Activated naive CD4-positive, alpha-beta T cell treated with anti-CD3 and anti-CD28 coated beads for 36 hours (primary cell): ENCODE data around the gene ANKH. TPM values are rescaled to one million over a fixed set of nuclear protein-coding genes. Genes with fewer than 3 reads are reported as not detected.

Source experiments
- CTCF ChIA-PET: fragments of 350-600 bp; sonication (Branson Sonifier 250); formaldehyde crosslinking; loops from one replicate; lab custom pipeline; 2021; ENCODE audit warnings: antibody characterized with exemption; lab: Charles Lee
- DNase-seq: peaks from one replicate; pipeline ENCODE4 v3.0.0-alpha.2; 2020
- H3K27ac Mint-ChIP-seq: one replicate; pipeline ENCODE4 v1.8.0; 2021; ENCODE audit warnings: mild to moderate bottlenecking, mixed read lengths
- H3K27me3 Mint-ChIP-seq: one replicate; pipeline ENCODE4 v1.8.0; 2021; ENCODE audit warnings: low read depth, mixed read lengths
- H3K36me3 Mint-ChIP-seq: one replicate; pipeline ENCODE4 v1.8.0; 2021; ENCODE audit warnings: low read depth, mixed read lengths
- H3K4me1 Mint-ChIP-seq: one replicate; pipeline ENCODE4 v1.8.0; 2021; ENCODE audit warnings: low read depth, mixed read lengths
- H3K4me3 Mint-ChIP-seq: one replicate; pipeline ENCODE4 v1.8.0; 2021; ENCODE audit warnings: mild to moderate bottlenecking, moderate library complexity, mixed read lengths
- H3K9me3 Mint-ChIP-seq: one replicate; pipeline ENCODE4 v1.8.0; 2021; ENCODE audit warnings: mixed read lengths
- intact Hi-C: fragments of 100-400 bp; cut with micrococcal nuclease; formaldehyde crosslinking; loops from one replicate; pipeline ENCODE4 v1.15.1; 2023
- total RNA-seq, 2 experiments: library from RNA; stranded (reverse); gene quantifications; one replicate each; pipeline ENCODE4 v1.2.3, GENCODE V29; 2021

Gene ANKH
- total RNA-seq, 2 experiments from 2014 or later = 92.0 to 93.5 TPM

- H3K4me3 Mint-ChIP-seq = no peak overlapping the region
- peaks cover 12% of the 10 kb centered on the region for H3K36me3 Mint-ChIP-seq
- no peaks in the 10 kb centered on the region for H3K9me3 Mint-ChIP-seq
- intact Hi-C loops = no loop called here
- no peak overlapping the region for H3K27ac Mint-ChIP-seq
- H3K27me3 Mint-ChIP-seq = no peaks in the 10 kb centered on the region
- peaks cover 47% of the 10 kb centered on the region for H3K4me1 Mint-ChIP-seq
- DNase-seq = no peak
- CTCF ChIA-PET = interaction anchor here (0.6 kb wide), 1 partner anchor 79 kb away, joined by 3 read pairs; no protein-coding TSS in a partner anchor
These were observed 80.7 kb downstream of the ANKH start for GRCh38 chr5:14790911-14791310.

- no peak overlapping the region for H3K27ac Mint-ChIP-seq
- H3K36me3 Mint-ChIP-seq = peaks cover 14% of the 10 kb centered on the region
- no peak for DNase-seq
- H3K4me1 Mint-ChIP-seq = peaks cover 49% of the 10 kb centered on the region
- CTCF ChIA-PET = no interaction called here
- intact Hi-C loops = no loop called here
- H3K4me3 Mint-ChIP-seq = no peak overlapping the region
- no peaks in the 10 kb centered on the region for H3K9me3 Mint-ChIP-seq
- no peaks in the 10 kb centered on the region for H3K27me3 Mint-ChIP-seq
These were observed 81.4 kb downstream of the ANKH start for GRCh38 chr5:14790220-14790619.

- Mint-ChIP-seq H3K9me3 (no peaks in the 10 kb centered on the region), H3K27ac (no peak overlapping the region)
These were observed 83.6 kb downstream of the ANKH start for GRCh38 chr5:14787801-14788579.

GRCh38 chr5:14783691-14784090 is 87.9 kb downstream of the ANKH start:
- H3K9me3 Mint-ChIP-seq = no peaks in the 10 kb centered on the region
- CTCF ChIA-PET = no interaction called here
- peaks cover 24% of the 10 kb centered on the region for H3K36me3 Mint-ChIP-seq
- intact Hi-C loops = no loop called here
- H3K4me3 Mint-ChIP-seq = no peak overlapping the region
- H3K4me1 Mint-ChIP-seq = peaks cover 43% of the 10 kb centered on the region
- no peak overlapping the region for H3K27ac Mint-ChIP-seq
- no peaks in the 10 kb centered on the region for H3K27me3 Mint-ChIP-seq
- no peak for DNase-seq

More at GRCh38 chr5:14787801-14788579, 83.6 kb downstream of the ANKH start:
- H3K36me3 Mint-ChIP-seq = peaks cover 16% of the 10 kb centered on the region
- CTCF ChIA-PET = no interaction called here
- H3K4me3 Mint-ChIP-seq = no peak overlapping the region
- no peak for DNase-seq
- H3K4me1 Mint-ChIP-seq = peaks cover 56% of the 10 kb centered on the region
- intact Hi-C loops = no loop called here
- no peaks in the 10 kb centered on the region for H3K27me3 Mint-ChIP-seq

GRCh38 chr5:14782591-14782990 is 89.0 kb downstream of the ANKH start:
- no peak overlapping the region for H3K4me3 Mint-ChIP-seq
- H3K27ac Mint-ChIP-seq = no peak overlapping the region
- H3K4me1 Mint-ChIP-seq = peaks cover 44% of the 10 kb centered on the region
- intact Hi-C loops = no loop called here
- peaks cover 23% of the 10 kb centered on the region for H3K36me3 Mint-ChIP-seq
- CTCF ChIA-PET = no interaction called here
- H3K9me3 Mint-ChIP-seq = no peaks in the 10 kb centered on the region
- H3K27me3 Mint-ChIP-seq = no peaks in the 10 kb centered on the region
- no peak for DNase-seq

- no peak overlapping the region for H3K27ac Mint-ChIP-seq
- no peak overlapping the region for H3K4me3 Mint-ChIP-seq
- CTCF ChIA-PET = interaction anchor here (0.5 to 0.8 kb wide), 2 partner anchors 32 to 221 kb away, joined by 3 read pairs; no protein-coding TSS in a partner anchor
- H3K27me3 Mint-ChIP-seq = no peaks in the 10 kb centered on the region
- H3K36me3 Mint-ChIP-seq = peaks cover 25% of the 10 kb centered on the region
- DNase-seq = no peak
- intact Hi-C loops = no loop called here
- peaks cover 43% of the 10 kb centered on the region for H3K4me1 Mint-ChIP-seq
- no peaks in the 10 kb centered on the region for H3K9me3 Mint-ChIP-seq
These were observed 90.5 kb downstream of the ANKH start for GRCh38 chr5:14781106-14781505.

GRCh38 chr5:14779975-14780374 is 91.6 kb downstream of the ANKH start:
- H3K4me3 Mint-ChIP-seq = no peak overlapping the region
- CTCF ChIA-PET = interaction anchor here (0.7 kb wide), 1 partner anchor 34 kb away, joined by 4 read pairs; no protein-coding TSS in a partner anchor
- intact Hi-C loops = no loop called here
- H3K27ac Mint-ChIP-seq = no peak overlapping the region
- H3K36me3 Mint-ChIP-seq = peaks cover 26% of the 10 kb centered on the region
- H3K9me3 Mint-ChIP-seq = no peaks in the 10 kb centered on the region
- no peaks in the 10 kb centered on the region for H3K27me3 Mint-ChIP-seq
- peaks cover 38% of the 10 kb centered on the region for H3K4me1 Mint-ChIP-seq
- DNase-seq = no peak

GRCh38 chr5:14778792-14779070 is 92.8 kb downstream of the ANKH start:
- no peak for DNase-seq
- Mint-ChIP-seq H3K27me3 (no peaks in the 10 kb centered on the region), H3K36me3 (peaks cover 25% of the 10 kb centered on the region), H3K4me3 (no peak overlapping the region), H3K9me3 (no peaks in the 10 kb centered on the region), H3K4me1 (peaks cover 29% of the 10 kb centered on the region), H3K27ac (no peak overlapping the region)
- CTCF ChIA-PET = no interaction called here
- intact Hi-C loops = no loop called here

GRCh38 chr5:14777932-14778791 is 93.4 kb downstream of the ANKH start:
- H3K9me3 Mint-ChIP-seq = no peaks in the 10 kb centered on the region
- no peak overlapping the region for H3K27ac Mint-ChIP-seq
- H3K36me3 Mint-ChIP-seq = peaks cover 25% of the 10 kb centered on the region
- no peaks in the 10 kb centered on the region for H3K27me3 Mint-ChIP-seq
- peaks cover 24% of the 10 kb centered on the region for H3K4me1 Mint-ChIP-seq
- intact Hi-C loops = no loop called here
- DNase-seq = no peak
- no peak overlapping the region for H3K4me3 Mint-ChIP-seq
- CTCF ChIA-PET = no interaction called here

- DNase-seq = no peak
- Mint-ChIP-seq H3K27me3 (no peaks in the 10 kb centered on the region), H3K36me3 (peaks cover 27% of the 10 kb centered on the region), H3K27ac (no peak overlapping the region), H3K4me1 (peaks cover 21% of the 10 kb centered on the region), H3K9me3 (no peaks in the 10 kb centered on the region), H3K4me3 (no peak overlapping the region)
- CTCF ChIA-PET = no interaction called here
- intact Hi-C loops = no loop called here
These were observed 94.4 kb downstream of the ANKH start for GRCh38 chr5:14777187-14777586.

GRCh38 chr5:14776602-14777001 is 95.0 kb downstream of the ANKH start:
- H3K27me3 Mint-ChIP-seq = no peaks in the 10 kb centered on the region
- H3K4me1 Mint-ChIP-seq = peaks cover 16% of the 10 kb centered on the region
- intact Hi-C loops = no loop called here
- no peak overlapping the region for H3K27ac Mint-ChIP-seq
- CTCF ChIA-PET = no interaction called here
- no peak overlapping the region for H3K4me3 Mint-ChIP-seq
- H3K36me3 Mint-ChIP-seq = peaks cover 21% of the 10 kb centered on the region
- DNase-seq = no peak
- H3K9me3 Mint-ChIP-seq = no peaks in the 10 kb centered on the region

GRCh38 chr5:14775857-14776256 is 95.7 kb downstream of the ANKH start:
- peaks cover 17% of the 10 kb centered on the region for H3K36me3 Mint-ChIP-seq
- no peak overlapping the region for H3K27ac Mint-ChIP-seq
- intact Hi-C loops = no loop called here
- DNase-seq = no peak
- no peaks in the 10 kb centered on the region for H3K27me3 Mint-ChIP-seq
- H3K4me1 Mint-ChIP-seq = peaks cover 13% of the 10 kb centered on the region
- no peaks in the 10 kb centered on the region for H3K9me3 Mint-ChIP-seq
- no peak overlapping the region for H3K4me3 Mint-ChIP-seq
- CTCF ChIA-PET = no interaction called here
